Trophoblast cell (in vitro differentiated cells and primary cell): ENCODE measurements around the gene METRNL.

Experiments used
- DNase-seq, 2 donors: peaks; one replicate each; pipeline ENCODE4 v3.0.0-alpha.2; 2016
- H2AFZ ChIP-seq: 2 replicates; pipeline ENCODE4 v1.6.1; 2013; ENCODE audit warnings: low read length, moderate library complexity, mild to moderate bottlenecking; ENCODE audit not compliant: insufficient read depth, poor library complexity
- H2AK5ac ChIP-seq: 2 replicates; pipeline ENCODE4 v1.6.1; 2013; ENCODE audit warnings: mild to moderate bottlenecking, low read length
- H2BK120ac ChIP-seq: 2 replicates; pipeline ENCODE4 v1.6.1; 2013; ENCODE audit warnings: low read length, mild to moderate bottlenecking, moderate library complexity; ENCODE audit not compliant: insufficient read depth, poor library complexity
- H2BK12ac ChIP-seq: 2 replicates; pipeline ENCODE4 v1.6.1; 2013; ENCODE audit warnings: mild to moderate bottlenecking, low read length, moderate library complexity
- H2BK5ac ChIP-seq: 2 replicates; pipeline ENCODE4 v1.6.1; 2013; ENCODE audit warnings: low read length, low read depth, moderate library complexity, mild to moderate bottlenecking; ENCODE audit not compliant: poor library complexity
- H3K14ac ChIP-seq: 2 replicates; pipeline ENCODE4 v1.6.1; 2013; ENCODE audit warnings: mild to moderate bottlenecking, low read length
- H3K18ac ChIP-seq: 2 replicates; pipeline ENCODE4 v1.6.1; 2013; ENCODE audit warnings: mild to moderate bottlenecking, low read length
- H3K23ac ChIP-seq: 2 replicates; pipeline ENCODE4 v1.6.1; 2013; ENCODE audit warnings: low read length
- H3K27ac ChIP-seq: 2 replicates; pipeline ENCODE4 v1.5.1; 2013; ENCODE audit warnings: low read depth, mild to moderate bottlenecking, inconsistent platforms, low read length, moderate library complexity
- H3K27me3 ChIP-seq: 2 replicates; pipeline ENCODE4 v1.6.1; 2013; ENCODE audit warnings: inconsistent platforms, mild to moderate bottlenecking, low read length, moderate library complexity; ENCODE audit not compliant: insufficient read depth
- H3K36me3 ChIP-seq, 2 experiments: 1 replicate in 1 of 2; 2 replicates in 1 of 2; pipeline ENCODE4 v1.6.1; 2013; ENCODE audit warnings: low read length in 2 of 2, mild to moderate bottlenecking in 2 of 2, moderate library complexity in 1 of 2; ENCODE audit not compliant: insufficient read depth in 2 of 2, control insufficient read depth in 1 of 2
- H3K4ac ChIP-seq: 2 replicates; pipeline ENCODE4 v1.6.1; 2013; ENCODE audit warnings: low read depth, mild to moderate bottlenecking, low read length, moderate library complexity
- H3K4me1 ChIP-seq, 2 experiments: 1 replicate in 1 of 2; 2 replicates in 1 of 2; pipeline ENCODE4 v1.6.1; 2013; ENCODE audit warnings: low read length in 2 of 2, mild to moderate bottlenecking in 2 of 2, moderate library complexity in 1 of 2; ENCODE audit not compliant: insufficient read depth in 2 of 2, control insufficient read depth in 1 of 2
- H3K4me2 ChIP-seq: 2 replicates; pipeline ENCODE4 v1.6.1; 2013; ENCODE audit warnings: inconsistent platforms, mild to moderate bottlenecking, low read length, moderate library complexity
- H3K4me3 ChIP-seq: 2 replicates; pipeline ENCODE4 v1.5.1; 2013; ENCODE audit warnings: mild to moderate bottlenecking, low read depth, low read length, inconsistent platforms
- H3K79me1 ChIP-seq: one replicate; pipeline ENCODE4 v1.6.1; 2013; ENCODE audit warnings: low read length
- H3K79me2 ChIP-seq: 2 replicates; pipeline ENCODE4 v1.6.1; 2013; ENCODE audit warnings: low read length, mild to moderate bottlenecking; ENCODE audit not compliant: control insufficient read depth, insufficient read depth, poor library complexity
- H3K9ac ChIP-seq: 2 replicates; pipeline ENCODE4 v1.6.1; 2013; ENCODE audit warnings: mild to moderate bottlenecking, low read length
- H3K9me3 ChIP-seq: 2 replicates; pipeline ENCODE4 v1.6.1; 2013; ENCODE audit warnings: low read depth, mild to moderate bottlenecking, control low read depth, inconsistent platforms, low read length; ENCODE audit not compliant: insufficient read depth
- H4K12ac ChIP-seq: 2 replicates; pipeline ENCODE4 v1.6.1; 2013; ENCODE audit warnings: low read depth, mild to moderate bottlenecking, low read length, moderate library complexity
- H4K8ac ChIP-seq: 2 replicates; pipeline ENCODE4 v1.6.1; 2013; ENCODE audit warnings: low read depth, mild to moderate bottlenecking, low read length, moderate library complexity
- H4K91ac ChIP-seq: one replicate; pipeline ENCODE4 v1.6.1; 2013; ENCODE audit warnings: low read depth, mild to moderate bottlenecking, low read length, moderate library complexity
- WGBS: extraction: QIAGEN DNeasy Blood & Tissue Kit; methylation state at CpG from one replicate; pipeline ENCODE4 v1.1.7; 2013; ENCODE audit warnings: missing lambda C conversion rate; ENCODE audit not compliant: insufficient read length, insufficient coverage; ENCODE audit errors: extremely low coverage; 5-methylcytosine and 5-hydroxymethylcytosine counted together

METRNL gene

DNA sequence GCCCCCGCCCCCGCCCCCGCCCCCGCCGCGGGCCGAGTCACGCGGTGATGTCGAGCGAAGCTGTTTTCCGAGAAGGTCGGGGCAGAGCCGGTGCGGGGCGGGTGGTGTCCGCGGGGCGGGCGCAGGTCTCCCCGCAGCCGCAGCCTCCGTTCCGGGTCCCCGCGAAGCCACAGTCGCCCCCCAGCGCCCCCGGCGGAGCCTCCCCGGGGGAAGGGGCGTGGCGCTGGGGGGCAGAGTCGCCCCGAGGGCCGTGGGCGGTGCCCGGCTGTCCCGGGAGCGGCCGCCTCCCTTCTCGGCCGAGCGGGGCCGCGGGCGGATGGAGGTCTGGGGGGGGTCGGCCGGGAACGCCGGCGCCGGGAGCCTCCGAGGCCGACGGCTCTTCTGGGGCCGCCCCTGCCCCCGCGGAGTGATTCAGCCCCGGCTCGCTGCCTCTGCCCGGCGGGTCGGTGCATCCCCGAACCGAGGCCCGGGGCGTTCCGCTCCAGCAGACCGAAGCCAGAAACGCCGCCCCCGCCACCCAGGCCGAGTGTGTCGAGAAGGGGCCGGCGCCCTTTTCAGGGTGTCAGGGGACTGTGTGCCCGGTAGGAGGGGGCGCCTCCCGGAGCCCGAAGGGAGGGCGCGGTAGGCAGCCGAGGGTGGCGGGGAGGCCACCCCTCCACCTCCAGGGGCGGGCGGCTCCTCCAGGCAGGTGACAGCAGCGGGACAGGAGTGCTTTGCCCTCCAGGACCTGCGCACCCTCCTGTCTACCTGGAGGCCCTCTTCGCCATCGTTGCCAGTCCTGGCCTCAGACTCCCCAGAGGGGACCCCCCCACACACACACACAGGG is 1.7 kb downstream of the METRNL start:
- WGBS = no CpG with 5 or more reads among the region's 91 CpGs

DNA sequence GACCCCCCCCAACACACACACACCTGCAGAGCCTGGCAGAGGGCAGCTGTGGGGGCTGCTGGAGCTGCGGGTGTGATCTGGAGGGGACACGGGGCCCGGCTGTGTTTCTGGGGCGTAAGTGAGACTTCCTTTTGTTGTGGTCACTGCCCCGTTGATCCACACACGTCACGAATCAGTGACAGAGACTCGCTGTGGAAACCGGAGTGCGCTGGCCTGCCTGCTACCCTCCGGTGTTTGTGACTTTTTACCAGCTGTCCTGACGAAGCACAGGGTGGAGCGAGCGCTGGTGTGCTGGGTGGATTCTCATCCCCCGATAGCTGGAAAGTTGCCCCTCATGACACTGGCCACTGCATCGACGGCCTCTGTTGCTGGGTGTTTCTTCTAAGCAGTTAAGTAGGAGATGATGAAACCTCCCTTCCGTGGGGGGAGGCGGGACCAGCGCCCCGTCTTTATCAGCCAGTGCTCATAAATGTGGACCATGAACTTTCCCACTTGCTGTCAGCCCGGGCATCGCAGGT is 2.3 kb downstream of the METRNL start:
- H3K79me2 ChIP-seq = peaks cover 45% of the 10 kb centered on the region
- DNase-seq = peak in 1 of 2 donors; percentile 22
- H3K36me3 ChIP-seq = peaks cover 11 to 12% of the 10 kb centered on the region in 2 experiments
- peak overlapping the region; percentile 60 for H3K14ac ChIP-seq
- H2AK5ac ChIP-seq = peak overlapping the region; percentile 42
- peak overlapping the region; percentile 54 for H2BK12ac ChIP-seq
- peaks cover 10% of the 10 kb centered on the region for H3K27me3 ChIP-seq
- peak overlapping the region; percentile 67 for H4K91ac ChIP-seq
- H3K79me1 ChIP-seq = peaks cover 39% of the 10 kb centered on the region
- H4K8ac ChIP-seq = no peak overlapping the region
- peak overlapping the region; percentile 85 for H3K4me3 ChIP-seq
- peak overlapping the region; percentile 71 for H3K18ac ChIP-seq
- H3K4me2 ChIP-seq = peak overlapping the region; percentile 87
- H3K9ac ChIP-seq = peak overlapping the region; percentile 28
- H3K27ac ChIP-seq = no peak overlapping the region
- peak overlapping the region; percentile 15 for H2BK5ac ChIP-seq
- no peaks in the 10 kb centered on the region for H3K9me3 ChIP-seq
- H3K4me1 ChIP-seq = peaks cover 54 to 59% of the 10 kb centered on the region in 2 experiments
- peak overlapping the region; percentile 1 for H3K23ac ChIP-seq
- no peak overlapping the region for H4K12ac ChIP-seq
- no CpG with 5 or more reads among the region's 23 CpGs for WGBS
- no peak overlapping the region for H2AFZ ChIP-seq
- peak overlapping the region; percentile 84 for H3K4ac ChIP-seq
- H2BK120ac ChIP-seq = peak overlapping the region; percentile 19

More for the DNA sequence above, 1.7 kb downstream of the METRNL start:
- peak overlapping the region; percentile 87 for H3K4me2 ChIP-seq
- H3K79me1 ChIP-seq = peaks cover 37% of the 10 kb centered on the region
- peaks cover 11 to 12% of the 10 kb centered on the region in 2 experiments for H3K36me3 ChIP-seq
- peak overlapping the region; percentile 21 for H4K8ac ChIP-seq
- H3K9ac ChIP-seq = peak overlapping the region; percentile 23
- peak overlapping the region; percentile 19 for H2BK120ac ChIP-seq
- H4K12ac ChIP-seq = no peak overlapping the region
- peak overlapping the region; percentile 71 for H3K18ac ChIP-seq
- peak overlapping the region; percentile 85 for H3K4me3 ChIP-seq
- no peak overlapping the region for H2AFZ ChIP-seq
- H2BK5ac ChIP-seq = peak overlapping the region; percentile 15
- H2BK12ac ChIP-seq = peak overlapping the region; percentile 54
- peaks cover 47 to 52% of the 10 kb centered on the region in 2 experiments for H3K4me1 ChIP-seq
- H3K27ac ChIP-seq = no peak overlapping the region
- peak overlapping the region; percentile 60 for H3K14ac ChIP-seq
- H3K27me3 ChIP-seq = peaks cover 10% of the 10 kb centered on the region
- H3K4ac ChIP-seq = peak overlapping the region; percentile 84
- H3K9me3 ChIP-seq = no peaks in the 10 kb centered on the region
- no peak for DNase-seq
- H3K79me2 ChIP-seq = peaks cover 41% of the 10 kb centered on the region
- peak overlapping the region; percentile 67 for H4K91ac ChIP-seq
- no peak overlapping the region for H3K23ac ChIP-seq
- H2AK5ac ChIP-seq = peak overlapping the region; percentile 42

- Histone ChIP-seq H3K14ac (no peak overlapping the region), H3K27ac (peak overlapping the region; percentile 97), H3K79me2 (peaks cover 52% of the 10 kb centered on the region), H4K91ac (peak overlapping the region; percentile 88), H3K23ac (no peak overlapping the region), H2AK5ac (no peak overlapping the region), H3K27me3 (peaks cover 10% of the 10 kb centered on the region), H3K79me1 (peaks cover 43% of the 10 kb centered on the region), H2BK120ac (no peak overlapping the region), H3K9ac (no peak overlapping the region), H3K4me1 (peaks cover 59 to 65% of the 10 kb centered on the region in 2 experiments), H2BK5ac (no peak overlapping the region), H2AFZ (no peak overlapping the region), H3K4ac (peak overlapping the region; percentile 84), H2BK12ac (peak overlapping the region; percentile 9), H3K18ac (no peak overlapping the region), H3K4me3 (no peak overlapping the region), H3K9me3 (no peaks in the 10 kb centered on the region), H3K36me3 (peaks cover 16 to 17% of the 10 kb centered on the region in 2 experiments), H4K8ac (no peak overlapping the region), H4K12ac (no peak overlapping the region), H3K4me2 (no peak overlapping the region)
- DNase-seq = no peak
- WGBS = no CpG with 5 or more reads among the region's 8 CpGs
These were observed 3.0 kb downstream of the METRNL start for GRCh38 chr17:83082424-83082823.

DNA sequence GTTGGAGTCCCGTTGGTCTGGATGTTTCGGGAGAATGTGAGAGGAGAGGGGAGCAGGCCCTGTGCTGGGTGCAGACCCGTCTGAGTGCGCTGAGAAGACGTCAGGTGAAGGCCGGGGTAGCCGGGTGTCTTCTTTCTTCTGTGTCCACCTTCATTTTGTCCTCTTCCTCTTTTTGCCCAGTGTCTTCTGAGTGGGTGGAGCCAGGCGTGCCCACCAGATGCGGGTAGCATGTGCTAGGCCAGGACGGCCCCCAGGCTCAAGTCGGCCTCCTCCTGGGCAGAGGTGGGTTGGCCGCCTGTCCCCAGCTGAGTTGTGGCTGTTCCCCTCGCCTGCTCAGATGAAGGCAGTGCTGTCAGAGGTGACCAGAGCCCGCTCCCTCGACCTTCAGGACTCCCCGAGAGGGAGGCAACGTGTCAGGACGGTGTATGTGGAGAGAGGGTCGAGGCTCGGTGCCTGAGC is 3.5 kb downstream of the METRNL start:
- Histone ChIP-seq H3K4me3 (no peak overlapping the region), H3K4ac (peak overlapping the region; percentile 73), H3K4me1 (peaks cover 59 to 68% of the 10 kb centered on the region in 2 experiments), H3K18ac (peak overlapping the region; percentile 92), H3K79me1 (peaks cover 47% of the 10 kb centered on the region), H3K27ac (peak overlapping the region; percentile 97), H3K9me3 (no peaks in the 10 kb centered on the region), H2AK5ac (peak overlapping the region; percentile 53), H3K23ac (no peak overlapping the region), H4K8ac (peak overlapping the region; percentile 63), H4K91ac (peak overlapping the region; percentile 88), H4K12ac (peak overlapping the region; percentile 31), H3K9ac (no peak overlapping the region), H3K14ac (peak overlapping the region; percentile 79), H3K4me2 (peak overlapping the region; percentile 28), H3K36me3 (peaks cover 21 to 22% of the 10 kb centered on the region in 2 experiments), H2BK120ac (peak overlapping the region; percentile 85), H2BK5ac (peak overlapping the region; percentile 90), H3K27me3 (peaks cover 8% of the 10 kb centered on the region), H2BK12ac (peak overlapping the region; percentile 96), H3K79me2 (peaks cover 57% of the 10 kb centered on the region), H2AFZ (peak overlapping the region; percentile 2)
- DNase-seq = no peak
- no CpG with 5 or more reads among the region's 20 CpGs for WGBS
